Measurements from ENCODE around the gene ATF1.
A peak's percentile ranks its signal among the peaks of the same experiment; 100 is the strongest.
"Not testable (repeated sequence)": the region's sequence is repeated elsewhere in the genome, so short reads cannot be mapped to it uniquely, and the experiment has no call there.

ATF1 gene

DNA sequence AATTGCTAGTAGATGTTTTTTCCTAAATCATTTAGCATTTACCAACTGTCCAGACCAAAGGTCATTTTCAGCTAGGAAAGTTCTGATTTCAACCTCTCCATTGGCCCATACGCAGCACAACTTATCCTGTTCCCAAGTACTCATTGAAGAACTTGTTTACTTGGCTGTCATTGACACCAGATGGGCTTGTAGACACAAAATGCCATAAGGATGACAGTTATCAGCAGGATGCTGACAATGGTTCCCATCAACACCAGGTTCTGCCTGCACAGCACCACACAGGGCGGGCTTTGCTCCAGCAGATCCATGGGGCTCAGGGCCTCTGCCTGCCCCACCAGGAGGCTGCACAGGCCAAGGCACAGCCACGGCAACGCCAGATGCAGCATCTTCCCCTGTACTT lies 42.3 kb downstream of the ATF1 start:
- DNase-seq (ENCODE audit: low spot score) = no peak
- in situ Hi-C loops (cut with MboI; ENCODE audit: low sequenced_read_pairs, unreplicated experiment) = no loop called here
- TF ChIP-seq, protein P1, sequence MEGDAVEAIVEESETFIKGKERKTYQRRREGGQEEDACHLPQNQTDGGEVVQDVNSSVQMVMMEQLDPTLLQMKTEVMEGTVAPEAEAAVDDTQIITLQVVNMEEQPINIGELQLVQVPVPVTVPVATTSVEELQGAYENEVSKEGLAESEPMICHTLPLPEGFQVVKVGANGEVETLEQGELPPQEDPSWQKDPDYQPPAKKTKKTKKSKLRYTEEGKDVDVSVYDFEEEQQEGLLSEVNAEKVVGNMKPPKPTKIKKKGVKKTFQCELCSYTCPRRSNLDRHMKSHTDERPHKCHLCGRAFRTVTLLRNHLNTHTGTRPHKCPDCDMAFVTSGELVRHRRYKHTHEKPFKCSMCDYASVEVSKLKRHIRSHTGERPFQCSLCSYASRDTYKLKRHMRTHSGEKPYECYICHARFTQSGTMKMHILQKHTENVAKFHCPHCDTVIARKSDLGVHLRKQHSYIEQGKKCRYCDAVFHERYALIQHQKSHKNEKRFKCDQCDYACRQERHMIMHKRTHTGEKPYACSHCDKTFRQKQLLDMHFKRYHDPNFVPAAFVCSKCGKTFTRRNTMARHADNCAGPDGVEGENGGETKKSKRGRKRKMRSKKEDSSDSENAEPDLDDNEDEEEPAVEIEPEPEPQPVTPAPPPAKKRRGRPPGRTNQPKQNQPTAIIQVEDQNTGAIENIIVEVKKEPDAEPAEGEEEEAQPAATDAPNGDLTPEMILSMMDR (IDR thresholded peaks at IDR 0.05; ENCODE audit: borderline replicate concordance, control extremely low read depth, extremely low read depth, insufficient read depth, missing control alignments) = no peak

DNA sequence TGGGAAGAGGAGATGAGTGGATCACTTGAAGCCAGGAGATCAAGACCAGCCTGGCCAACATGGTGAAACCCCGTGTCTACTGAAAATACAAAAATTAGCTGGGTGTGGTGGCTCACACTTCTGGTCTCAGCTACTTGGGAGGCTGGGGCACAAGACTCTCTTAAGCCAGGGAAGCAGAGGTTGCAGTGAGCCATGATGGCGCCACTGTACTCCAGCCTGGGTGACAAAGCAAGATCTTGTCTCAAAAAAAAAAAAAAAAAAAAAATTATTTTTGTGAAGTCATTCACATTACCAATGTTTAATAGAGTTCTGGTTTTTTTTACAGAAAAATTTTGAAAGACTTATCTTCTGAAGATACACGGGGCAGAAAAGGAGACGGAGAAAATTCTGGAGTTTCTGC lies 45.2 kb downstream of the ATF1 start:
- in situ Hi-C loops (cut with MboI; ENCODE audit: low sequenced_read_pairs, unreplicated experiment); DNase-seq (ENCODE audit: low spot score): not testable (repeated sequence)

DNA sequence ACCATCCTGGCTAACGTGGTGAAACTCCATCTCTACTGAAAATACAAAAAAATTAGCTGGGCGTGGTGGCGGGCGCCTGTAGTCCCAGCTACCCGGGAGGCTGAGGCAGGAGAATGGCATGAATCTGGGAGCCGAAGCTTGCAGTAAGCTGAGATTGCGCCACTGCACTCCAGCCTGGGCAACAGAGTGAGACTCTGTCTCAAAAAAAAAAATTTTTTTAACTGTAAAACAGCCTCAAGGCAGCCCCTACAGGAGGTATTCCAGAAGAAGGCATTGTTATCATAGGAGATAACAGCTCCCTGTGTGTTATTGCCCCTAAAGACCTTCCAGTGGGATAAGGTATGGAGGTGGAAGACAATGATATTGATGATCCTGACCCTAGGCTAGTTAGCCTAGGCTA lies 51.0 kb downstream of the ATF1 start:
- in situ Hi-C loops (cut with MboI; ENCODE audit: low sequenced_read_pairs, unreplicated experiment); DNase-seq (ENCODE audit: low spot score): not testable (repeated sequence)

DNA sequence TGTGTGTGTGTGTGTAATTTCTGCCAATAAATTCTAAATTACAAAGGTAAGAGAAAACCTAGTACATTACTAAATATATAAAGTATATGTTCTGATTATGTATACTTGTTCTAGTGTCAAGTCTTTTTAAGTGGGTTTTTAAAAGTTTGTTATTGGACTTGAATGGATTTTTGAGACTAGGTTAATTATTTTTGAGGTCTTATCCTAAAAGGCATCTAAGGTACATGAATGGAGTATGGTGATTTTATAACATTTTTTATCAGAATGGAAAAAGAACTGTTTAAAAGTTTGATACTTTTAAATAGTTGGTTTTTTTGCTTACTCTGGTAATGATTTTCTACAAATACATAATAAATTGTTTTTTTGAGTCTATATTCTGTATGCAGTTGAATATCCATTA lies 56.3 kb downstream of the ATF1 start:
- DNase-seq (ENCODE audit: low spot score) = no peak
- in situ Hi-C loops (cut with MboI; ENCODE audit: low sequenced_read_pairs, unreplicated experiment) = no loop called here
- TF ChIP-seq, protein P1 (IDR thresholded peaks at IDR 0.05; ENCODE audit: borderline replicate concordance, control extremely low read depth, extremely low read depth, insufficient read depth, missing control alignments) = no peak

DNA sequence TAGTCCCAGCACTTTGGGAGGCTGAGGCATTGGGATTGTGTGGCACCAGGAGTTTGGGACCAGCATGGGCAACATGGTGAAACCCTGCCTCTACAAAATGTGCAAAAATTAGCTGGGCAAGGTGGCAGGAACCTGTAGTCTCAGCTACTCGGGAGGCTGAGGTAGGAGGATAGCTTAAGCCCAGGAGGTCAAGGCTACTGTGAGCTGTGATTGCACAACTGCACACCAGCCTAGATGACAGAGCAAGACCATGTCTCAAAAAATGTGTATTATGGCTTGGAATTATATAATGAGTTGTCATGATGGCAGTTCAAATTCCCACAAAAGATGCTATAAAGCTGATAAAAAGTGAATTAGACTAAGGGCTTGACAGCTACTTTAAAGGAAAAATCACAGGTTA lies 58.2 kb downstream of the ATF1 start:
- TF ChIP-seq, protein P1 (IDR thresholded peaks at IDR 0.05; ENCODE audit: borderline replicate concordance, control extremely low read depth, extremely low read depth, insufficient read depth, missing control alignments) = no peak
- in situ Hi-C loops (cut with MboI; ENCODE audit: low sequenced_read_pairs, unreplicated experiment) = no loop called here
- no peak for DNase-seq (ENCODE audit: low spot score)

DNA sequence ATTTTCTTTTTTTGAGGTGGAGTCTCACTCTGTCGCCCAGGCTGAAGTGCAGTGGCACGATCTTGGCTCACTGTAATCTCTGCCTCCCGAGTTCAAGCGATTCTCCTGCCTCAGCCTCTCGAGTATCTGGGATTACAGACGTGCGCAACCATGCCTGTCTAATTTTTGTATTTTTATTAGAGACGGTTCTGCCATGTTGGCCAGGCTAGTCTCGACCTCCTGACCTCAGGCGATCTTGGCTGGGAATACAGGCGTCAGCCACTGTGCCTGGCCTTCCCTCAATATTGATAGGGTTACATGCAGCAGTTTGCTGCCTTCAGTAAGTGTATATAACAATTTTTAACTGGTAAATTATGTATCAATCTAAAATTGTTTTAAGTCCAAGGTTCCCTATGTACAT lies 59.8 kb downstream of the ATF1 start:
- DNase-seq (ENCODE audit: low spot score); in situ Hi-C loops (cut with MboI; ENCODE audit: low sequenced_read_pairs, unreplicated experiment): not testable (repeated sequence)

DNA sequence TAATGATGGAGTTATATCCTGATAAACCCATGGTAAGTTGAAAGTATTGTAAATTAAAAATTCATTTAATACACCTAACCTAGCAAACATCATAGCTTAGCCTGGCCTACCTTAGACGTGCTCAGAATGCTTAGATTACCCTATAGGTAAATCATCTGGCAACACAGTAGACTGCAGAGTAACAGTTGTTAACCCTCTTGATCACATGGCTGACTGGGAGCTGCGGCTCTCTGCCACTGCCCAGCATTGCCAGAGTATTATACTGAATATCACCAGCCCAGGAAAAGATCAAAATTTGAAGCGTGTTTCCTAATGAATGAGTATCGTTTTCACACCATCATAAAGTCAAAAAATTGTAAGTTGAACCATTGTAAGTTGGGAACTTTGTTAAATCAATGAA lies 61.0 kb downstream of the ATF1 start:
- in situ Hi-C loops (cut with MboI; ENCODE audit: low sequenced_read_pairs, unreplicated experiment) = no loop called here
- TF ChIP-seq, protein P1 (IDR thresholded peaks at IDR 0.05; ENCODE audit: borderline replicate concordance, control extremely low read depth, extremely low read depth, insufficient read depth, missing control alignments) = no peak
- DNase-seq (ENCODE audit: low spot score) = no peak

DNA sequence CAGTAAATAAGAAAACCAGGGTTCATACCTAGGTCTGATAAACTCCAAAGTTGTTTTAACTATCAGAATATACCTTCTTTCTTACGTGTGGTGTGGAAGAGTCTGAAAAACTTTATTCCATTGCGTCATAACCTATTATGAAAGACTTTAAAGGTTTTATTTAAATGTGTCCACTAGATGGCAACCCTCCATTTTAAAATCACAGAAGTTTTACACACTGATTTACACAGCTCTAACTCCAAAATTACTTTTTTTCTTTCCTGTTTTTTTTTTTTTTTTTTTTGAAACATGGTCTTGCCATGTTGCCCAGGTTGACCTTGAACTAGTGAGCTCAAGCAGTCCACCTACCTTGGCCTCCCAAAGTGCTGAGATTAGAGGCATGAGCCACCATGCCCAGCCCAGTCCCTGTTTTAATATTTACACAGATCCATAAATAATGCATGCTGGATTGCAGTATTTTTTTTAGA lies 61.5 kb downstream of the ATF1 start:
- in situ Hi-C loops (cut with MboI; ENCODE audit: low sequenced_read_pairs, unreplicated experiment) = no loop called here
- peak; percentile 44 for DNase-seq (ENCODE audit: low spot score)
- TF ChIP-seq, protein P1 (IDR thresholded peaks at IDR 0.05; ENCODE audit: borderline replicate concordance, control extremely low read depth, extremely low read depth, insufficient read depth, missing control alignments) = no peak
